Keratinocyte (primary cell): ENCODE results near the gene DGKE. TPM values are rescaled to one million over a fixed set of nuclear protein-coding genes. Genes with fewer than 3 reads are reported as not detected.

Experiments used
- DNase-seq: peaks from one replicate; pipeline ENCODE4 v3.0.0-alpha.2; 2011; ENCODE audit warnings: low read depth, missing footprints, low spot score
- FAIRE-seq: peaks from 2 replicates; lab custom pipeline; 2011; peaks lifted over from hg19 to GRCh38; lab: Jason Lieb, UNC
- H2AFZ ChIP-seq: 2 replicates; pipeline ENCODE4 v1.6.0; 2012; ENCODE audit warnings: low read length, control low read depth, inconsistent platforms; ENCODE audit not compliant: control insufficient read depth
- H3K27ac ChIP-seq: 2 replicates; pipeline ENCODE4 v1.5.1; 2011; ENCODE audit warnings: low read length; ENCODE audit not compliant: control insufficient read depth, insufficient read depth
- H3K27me3 ChIP-seq: 3 replicates; pipeline ENCODE4 v1.6.0; 2011; ENCODE audit warnings: low read length; ENCODE audit not compliant: control insufficient read depth, insufficient read depth; ENCODE audit errors: extremely low read depth
- H3K36me3 ChIP-seq, 2 experiments: 2 replicates in 1 of 2; 3 replicates in 1 of 2; pipeline ENCODE4 v1.5.1; 2011; ENCODE audit warnings: low read length in 2 of 2, mild to moderate bottlenecking in 1 of 2; ENCODE audit not compliant: control insufficient read depth in 2 of 2, insufficient read depth in 2 of 2; ENCODE audit errors: extremely low read depth in 1 of 2
- H3K4me1 ChIP-seq: 3 replicates; pipeline ENCODE4 v1.5.1; 2011; ENCODE audit warnings: low read length; ENCODE audit not compliant: control insufficient read depth, insufficient read depth; ENCODE audit errors: extremely low read depth
- H3K4me2 ChIP-seq: 3 replicates; pipeline ENCODE4 v1.6.0; 2011; ENCODE audit warnings: low read depth, low read length; ENCODE audit not compliant: control insufficient read depth, insufficient read depth; ENCODE audit errors: extremely low read depth
- H3K4me3 ChIP-seq, 3 experiments: fragments of 200-600 bp in 1 of 3; sonication (generic) in 1 of 3; 2 replicates in 2 of 3; 3 replicates in 1 of 3; pipeline ENCODE4 v1.5.1; 2011 to 2016; ENCODE audit warnings: low read length in 3 of 3, mild to moderate bottlenecking in 3 of 3, control low read depth in 2 of 3, inconsistent platforms in 1 of 3, low read depth in 1 of 3, mixed read lengths in 1 of 3, mixed run types in 1 of 3, moderate library complexity in 1 of 3; ENCODE audit not compliant: control insufficient read depth in 2 of 3, insufficient read depth in 2 of 3; ENCODE audit errors: extremely low read depth in 1 of 3
- H3K79me2 ChIP-seq: 2 replicates; pipeline ENCODE4 v1.6.0; 2012; ENCODE audit warnings: low read length; ENCODE audit not compliant: control insufficient read depth, insufficient read depth
- H3K9ac ChIP-seq: 3 replicates; pipeline ENCODE4 v1.6.0; 2011; ENCODE audit warnings: low read length; ENCODE audit not compliant: control insufficient read depth, insufficient read depth; ENCODE audit errors: extremely low read depth
- H3K9me1 ChIP-seq: 3 replicates; pipeline ENCODE4 v1.6.0; 2011; ENCODE audit warnings: low read length; ENCODE audit not compliant: control insufficient read depth, insufficient read depth; ENCODE audit errors: extremely low read depth
- H3K9me3 ChIP-seq: 2 replicates; pipeline ENCODE4 v1.5.1; 2012; ENCODE audit warnings: low read depth, low read length; ENCODE audit not compliant: control insufficient read depth
- H4K20me1 ChIP-seq: 3 replicates; pipeline ENCODE4 v1.6.0; 2011; ENCODE audit warnings: low read length; ENCODE audit not compliant: control insufficient read depth, insufficient read depth; ENCODE audit errors: extremely low read depth
- EZH2 ChIP-seq: IDR thresholded peaks from one replicate; pipeline ENCODE4 v1.6.1; 2012; ENCODE audit warnings: inconsistent platforms, mild to moderate bottlenecking, low read length, moderate library complexity
- dilution Hi-C: fragments of 300-500 bp; cut with MboI; formaldehyde crosslinking; loops from one replicate; pipeline ENCODE4 v1.7.0; 2020; ENCODE audit warnings: low sequenced_read_pairs; ENCODE audit not compliant: extremely low pct_ligation_motif_present
- polyA plus RNA-seq, 5 experiments: library from polyadenylated mRNA; depleted of rRNA in 3 of 5; stranded (reverse) in 3 of 5; stranded (forward) in 1 of 5; unstranded in 1 of 5; fragments of >200 nt; gene quantifications; 1 replicate in 1 of 5; 2 replicates in 3 of 5; 3 replicates in 1 of 5; pipeline versions ENCODE4 v1.2.1 to v1.2.3, GENCODE V29; 2011 to 2012; ENCODE audit warnings: missing spikeins in 2 of 5, low read depth in 1 of 5, low replicate concordance in 1 of 5
- TF ChIP-seq, protein P1 (sequence below), 3 experiments: IDR thresholded peaks in 1 of 3; conservative IDR thresholded peaks in 1 of 3; optimal IDR thresholded peaks in 1 of 3; 2 replicates in 2 of 3; 3 replicates in 1 of 3; pipeline versions ENCODE3 to v1.5.1; 2011; ENCODE audit warnings: low read length in 3 of 3, mild to moderate bottlenecking in 3 of 3, moderate library complexity in 2 of 3, control low read depth in 1 of 3, inconsistent platforms in 1 of 3; ENCODE audit not compliant: insufficient read depth in 2 of 3; ENCODE audit errors: extremely low read depth in 1 of 3

DGKE gene
- polyA plus RNA-seq, 1 donor (not counting 4 experiments of a cell fraction or from before 2014, with no cell fraction given) = 4.7 TPM

DNA sequence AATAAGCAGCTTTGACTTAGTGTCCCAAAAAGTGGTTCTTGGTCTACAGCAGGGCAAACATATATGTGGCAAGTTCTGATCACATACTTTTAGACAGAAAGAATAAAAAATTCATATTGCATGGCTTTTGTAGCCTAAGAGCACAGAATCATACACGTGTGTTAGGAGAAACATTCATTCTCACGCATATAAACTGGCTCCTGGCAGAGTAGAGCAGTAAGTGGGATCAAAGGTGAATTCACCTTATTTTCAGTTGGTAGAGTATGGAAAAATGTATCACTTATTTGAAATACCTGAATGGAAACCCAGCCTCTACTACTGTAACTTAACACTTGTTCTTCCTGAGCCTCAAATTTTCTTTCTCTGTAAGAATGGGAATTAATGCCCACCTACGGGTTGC lies 34.8 kb downstream of the DGKE start:
- FAIRE-seq (no peak), DNase-seq (no peak)
- no peak overlapping the region for H2AFZ ChIP-seq
- dilution Hi-C loops = no loop called here
- H3K4me3 ChIP-seq = no peak overlapping the region
- H3K9ac ChIP-seq = no peak overlapping the region
- no peaks in the 10 kb centered on the region for H3K4me1 ChIP-seq
- H3K9me3 ChIP-seq = no peaks in the 10 kb centered on the region
- TF ChIP-seq, protein P1, sequence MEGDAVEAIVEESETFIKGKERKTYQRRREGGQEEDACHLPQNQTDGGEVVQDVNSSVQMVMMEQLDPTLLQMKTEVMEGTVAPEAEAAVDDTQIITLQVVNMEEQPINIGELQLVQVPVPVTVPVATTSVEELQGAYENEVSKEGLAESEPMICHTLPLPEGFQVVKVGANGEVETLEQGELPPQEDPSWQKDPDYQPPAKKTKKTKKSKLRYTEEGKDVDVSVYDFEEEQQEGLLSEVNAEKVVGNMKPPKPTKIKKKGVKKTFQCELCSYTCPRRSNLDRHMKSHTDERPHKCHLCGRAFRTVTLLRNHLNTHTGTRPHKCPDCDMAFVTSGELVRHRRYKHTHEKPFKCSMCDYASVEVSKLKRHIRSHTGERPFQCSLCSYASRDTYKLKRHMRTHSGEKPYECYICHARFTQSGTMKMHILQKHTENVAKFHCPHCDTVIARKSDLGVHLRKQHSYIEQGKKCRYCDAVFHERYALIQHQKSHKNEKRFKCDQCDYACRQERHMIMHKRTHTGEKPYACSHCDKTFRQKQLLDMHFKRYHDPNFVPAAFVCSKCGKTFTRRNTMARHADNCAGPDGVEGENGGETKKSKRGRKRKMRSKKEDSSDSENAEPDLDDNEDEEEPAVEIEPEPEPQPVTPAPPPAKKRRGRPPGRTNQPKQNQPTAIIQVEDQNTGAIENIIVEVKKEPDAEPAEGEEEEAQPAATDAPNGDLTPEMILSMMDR (optimal IDR thresholded peaks at IDR 0.05 in 1 of 3, IDR thresholded peaks at IDR 0.05 in 1 of 3, conservative IDR thresholded peaks at IDR 0.05 in 1 of 3; ENCODE audit: extremely low read depth in 1 of 3, insufficient read depth in 2 of 3, low read length in 3 of 3) = no peak
- no peak for TF ChIP-seq EZH2
- no peaks in the 10 kb centered on the region for H3K27me3 ChIP-seq
- no peaks in the 10 kb centered on the region for H3K9me1 ChIP-seq
- no peaks in the 10 kb centered on the region for H4K20me1 ChIP-seq
- no peaks in the 10 kb centered on the region for H3K79me2 ChIP-seq
- H3K36me3 ChIP-seq = peaks cover 0 to 10% of the 10 kb centered on the region in 2 experiments
- no peak overlapping the region for H3K4me2 ChIP-seq
- H3K27ac ChIP-seq = no peak overlapping the region

DNA sequence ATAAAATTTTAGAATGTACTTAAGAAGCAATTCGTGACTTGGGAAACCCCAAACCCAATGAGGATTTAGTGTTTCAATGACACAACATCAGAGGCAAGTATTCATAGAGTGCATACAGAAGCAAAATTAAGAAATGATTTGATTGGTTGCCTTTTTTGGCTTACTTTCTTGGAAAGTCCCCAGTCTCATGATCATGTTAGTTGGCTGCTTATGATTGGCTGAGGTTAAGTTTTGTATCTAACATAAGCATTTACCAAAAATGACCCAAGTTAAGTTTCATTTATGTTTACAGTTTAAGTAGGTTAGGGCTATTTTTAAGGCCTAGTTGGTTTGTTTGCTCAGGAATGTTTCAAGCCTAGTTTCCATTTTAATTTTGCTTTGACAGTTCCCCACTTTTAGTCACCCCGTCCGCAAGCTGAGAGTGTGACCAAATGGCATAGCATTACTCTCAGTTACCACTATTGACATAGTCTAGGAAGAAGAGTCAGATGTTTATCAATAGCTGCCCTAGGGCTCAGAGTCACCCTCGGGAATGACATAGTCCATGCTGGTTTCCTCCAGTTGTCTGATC lies 36.2 kb downstream of the DGKE start:
- Histone ChIP-seq H3K4me3 (no peak overlapping the region), H3K9ac (no peak overlapping the region), H3K27me3 (no peaks in the 10 kb centered on the region), H3K4me2 (no peak overlapping the region), H2AFZ (no peak overlapping the region), H3K9me1 (no peaks in the 10 kb centered on the region), H3K79me2 (no peaks in the 10 kb centered on the region), H3K9me3 (no peaks in the 10 kb centered on the region), H3K27ac (no peak overlapping the region), H3K4me1 (no peaks in the 10 kb centered on the region), H4K20me1 (no peaks in the 10 kb centered on the region), H3K36me3 (peaks cover 0 to 2% of the 10 kb centered on the region in 2 experiments)
- dilution Hi-C loops = no loop called here
- FAIRE-seq (no peak), DNase-seq (no peak)
- TF ChIP-seq EZH2 = no peak
- TF ChIP-seq, protein P1 (optimal IDR thresholded peaks at IDR 0.05 in 1 of 3, IDR thresholded peaks at IDR 0.05 in 1 of 3, conservative IDR thresholded peaks at IDR 0.05 in 1 of 3; ENCODE audit: extremely low read depth in 1 of 3, insufficient read depth in 2 of 3, low read length in 3 of 3) = no peak
